GM10248 (cell line): ENCODE measurements around the gene WDR6.

ENCODE experiments used
- CTCF ChIA-PET: fragments of 300-600 bp; sonication (Branson Sonifier 250); formaldehyde crosslinking; extraction: SDS; loops from one replicate; lab custom pipeline; 2021; ENCODE audit warnings: antibody characterized with exemption; lab: Yijun Ruan, JAX
- POLR2A ChIA-PET: fragments of 350-650 bp; sonication (Branson Sonifier 250); formaldehyde crosslinking; extraction: SDS; loops from one replicate; lab custom pipeline; 2020; ENCODE audit warnings: antibody characterized with exemption; lab: Yijun Ruan, JAX
- DNase-seq: peaks from one replicate; pipeline ENCODE4 v3.0.0; 2012; ENCODE audit errors: extremely low spot score
- TF ChIP-seq, protein P1 (sequence below): IDR thresholded peaks from 2 replicates; pipeline ENCODE4 v1.5.1; 2012; ENCODE audit warnings: mild to moderate bottlenecking, low read depth; ENCODE audit errors: extremely low read depth, missing control alignments, control extremely low read depth

Gene WDR6

DNA sequence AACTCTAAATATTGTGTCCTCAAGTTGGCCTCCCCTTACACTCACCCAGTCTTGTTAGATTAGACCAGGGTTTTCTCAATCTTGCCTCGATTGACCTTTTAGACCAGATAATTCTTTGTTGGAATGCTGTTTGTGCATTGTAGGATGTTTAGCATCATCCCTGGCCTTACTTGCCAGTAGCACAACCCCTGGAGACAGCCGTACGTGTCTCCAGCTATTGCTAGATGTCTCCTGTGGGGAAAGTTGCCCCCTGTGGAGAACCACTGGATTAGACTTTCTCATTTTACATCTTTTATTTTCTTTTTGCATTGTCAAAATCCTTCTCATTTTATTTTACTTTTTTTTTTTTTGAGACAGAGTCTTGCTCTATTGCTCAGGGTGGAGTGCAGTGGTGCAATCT, 2.2 kb downstream of the WDR6 start:
- ChIA-PET POLR2A (interaction anchor here (0.7 to 6.5 kb wide), 3 partner anchors 8 to 1600 kb away, joined by 4 to 50 read pairs (median 6); partner anchors contain the start of genes DALRD3 and NDUFAF3), CTCF (interaction anchor here (4.0 to 11.8 kb wide), 3 partner anchors 11 to 21 kb away, joined by 16 to 131 read pairs (median 57); partner anchors contain the start of genes DALRD3, NDUFAF3 and P4HTM)
- TF ChIP-seq, protein P1, sequence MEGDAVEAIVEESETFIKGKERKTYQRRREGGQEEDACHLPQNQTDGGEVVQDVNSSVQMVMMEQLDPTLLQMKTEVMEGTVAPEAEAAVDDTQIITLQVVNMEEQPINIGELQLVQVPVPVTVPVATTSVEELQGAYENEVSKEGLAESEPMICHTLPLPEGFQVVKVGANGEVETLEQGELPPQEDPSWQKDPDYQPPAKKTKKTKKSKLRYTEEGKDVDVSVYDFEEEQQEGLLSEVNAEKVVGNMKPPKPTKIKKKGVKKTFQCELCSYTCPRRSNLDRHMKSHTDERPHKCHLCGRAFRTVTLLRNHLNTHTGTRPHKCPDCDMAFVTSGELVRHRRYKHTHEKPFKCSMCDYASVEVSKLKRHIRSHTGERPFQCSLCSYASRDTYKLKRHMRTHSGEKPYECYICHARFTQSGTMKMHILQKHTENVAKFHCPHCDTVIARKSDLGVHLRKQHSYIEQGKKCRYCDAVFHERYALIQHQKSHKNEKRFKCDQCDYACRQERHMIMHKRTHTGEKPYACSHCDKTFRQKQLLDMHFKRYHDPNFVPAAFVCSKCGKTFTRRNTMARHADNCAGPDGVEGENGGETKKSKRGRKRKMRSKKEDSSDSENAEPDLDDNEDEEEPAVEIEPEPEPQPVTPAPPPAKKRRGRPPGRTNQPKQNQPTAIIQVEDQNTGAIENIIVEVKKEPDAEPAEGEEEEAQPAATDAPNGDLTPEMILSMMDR, result no peak
- DNase-seq, result no peak

GRCh38 chr3:49012441-49013017, 5.3 kb downstream of the WDR6 start:
- POLR2A ChIA-PET, result interaction anchor here (0.8 to 2.6 kb wide), 5 partner anchors 8 to 21 kb away, joined by 4 to 12 read pairs (median 7); partner anchors contain the start of genes IMPDH2 and NDUFAF3
- CTCF ChIA-PET, result interaction anchor here (0.8 to 11.8 kb wide), 8 partner anchors 7 to 436 kb away, joined by 3 to 131 read pairs (median 4); partner anchors contain the start of genes DALRD3, NDUFAF3 and P4HTM
- DNase-seq, result no peak
- TF ChIP-seq, protein P1, result no peak

GRCh38 chr3:49013113-49013737, 6.0 kb downstream of the WDR6 start:
- DNase-seq, result no peak
- TF ChIP-seq, protein P1, result no peak
- CTCF ChIA-PET, result interaction anchor here (0.8 to 11.8 kb wide), 10 partner anchors 8 to 436 kb away, joined by 3 to 131 read pairs (median 4); partner anchors contain the start of genes DALRD3, NDUFAF3 and P4HTM
- POLR2A ChIA-PET, result interaction anchor here (1.9 to 2.6 kb wide), 2 partner anchors 13 to 16 kb away, joined by 7 to 12 read pairs; partner anchors contain the start of gene IMPDH2

DNA sequence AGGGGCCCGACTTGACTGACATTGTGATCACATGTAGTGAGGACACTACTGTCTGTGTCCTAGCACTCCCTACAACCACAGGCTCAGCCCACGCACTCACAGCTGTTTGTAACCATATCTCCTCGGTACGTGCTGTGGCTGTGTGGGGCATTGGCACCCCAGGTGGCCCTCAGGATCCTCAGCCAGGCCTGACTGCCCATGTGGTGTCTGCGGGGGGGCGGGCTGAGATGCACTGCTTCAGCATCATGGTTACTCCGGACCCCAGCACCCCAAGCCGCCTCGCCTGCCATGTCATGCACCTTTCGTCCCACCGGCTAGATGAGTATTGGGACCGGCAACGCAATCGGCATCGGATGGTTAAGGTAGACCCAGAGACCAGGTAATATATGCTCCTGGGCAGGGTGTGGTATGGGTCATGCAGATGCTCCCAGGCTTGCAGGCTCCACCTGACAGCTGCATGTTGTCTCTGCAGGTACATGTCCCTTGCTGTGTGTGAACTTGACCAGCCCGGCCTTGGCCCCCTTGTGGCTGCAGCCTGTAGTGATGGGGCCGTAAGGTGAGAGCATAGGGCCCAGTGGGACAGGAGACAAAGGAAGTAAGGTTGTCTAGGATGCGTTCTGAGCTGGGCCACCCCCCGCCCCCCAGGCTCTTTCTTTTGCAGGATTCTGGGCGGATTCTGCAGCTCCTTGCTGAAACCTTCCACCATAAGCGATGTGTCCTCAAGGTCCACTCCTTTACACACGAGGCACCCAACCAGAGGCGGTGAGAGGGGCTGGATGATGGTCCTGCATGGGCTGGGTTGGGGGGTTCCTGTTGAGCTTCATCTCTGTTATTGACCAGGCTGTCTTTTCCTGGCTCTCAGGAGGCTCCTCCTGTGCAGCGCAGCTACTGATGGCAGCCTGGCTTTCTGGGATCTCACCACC, 6.8 kb downstream of the WDR6 start:
- CTCF ChIA-PET, result interaction anchor here (1.1 to 11.8 kb wide), 8 partner anchors 7 to 435 kb away, joined by 3 to 131 read pairs (median 4); partner anchors contain the start of genes DALRD3, NDUFAF3 and P4HTM
- TF ChIP-seq, protein P1, result peak; percentile 71
- POLR2A ChIA-PET, result interaction anchor here (1.0 to 2.6 kb wide), 3 partner anchors 15 to 24 kb away, joined by 3 to 12 read pairs (median 11); partner anchors contain the start of gene IMPDH2
- DNase-seq, result peak; percentile 52

DNA sequence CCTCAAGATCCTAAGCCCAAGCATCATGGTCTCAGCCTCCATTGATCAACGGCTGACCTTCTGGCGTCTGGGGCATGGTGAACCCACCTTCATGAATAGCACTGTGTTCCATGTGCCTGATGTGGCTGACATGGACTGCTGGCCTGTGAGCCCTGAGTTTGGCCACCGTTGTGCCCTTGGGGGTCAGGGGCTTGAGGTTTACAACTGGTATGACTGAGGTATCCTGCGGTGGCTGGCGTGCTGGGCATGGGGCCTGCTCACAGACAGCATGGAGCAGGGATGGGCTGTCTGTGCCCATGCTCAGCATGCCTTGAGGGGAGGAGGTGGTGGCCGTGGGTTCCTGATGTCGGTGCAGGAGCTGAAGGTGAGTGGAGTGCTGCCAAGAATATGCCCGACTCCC, 7.9 kb downstream of the WDR6 start:
- TF ChIP-seq, protein P1, result no peak
- DNase-seq, result no peak
- ChIA-PET CTCF (interaction anchor here (1.0 to 11.8 kb wide), 5 partner anchors 6 to 28 kb away, joined by 3 to 131 read pairs (median 7); partner anchors contain the start of genes DALRD3 and NDUFAF3), POLR2A (interaction anchor here (2.3 to 4.2 kb wide), 2 partner anchors 8 to 14 kb away, joined by 11 to 28 read pairs; partner anchors contain the start of genes IMPDH2 and WDR6)
